NCI-H1092 (cell line): Measurements from ENCODE around the gene HDAC5.
"Not testable (repeated sequence)": the region's sequence is repeated elsewhere in the genome, so short reads cannot be mapped to it uniquely, and the experiment has no call there.

Experiments used
- DNase-seq: peaks from one replicate; lab custom pipeline; 2025; lab: John Stamatoyannopoulos, UW

The HDAC5 gene

DNA sequence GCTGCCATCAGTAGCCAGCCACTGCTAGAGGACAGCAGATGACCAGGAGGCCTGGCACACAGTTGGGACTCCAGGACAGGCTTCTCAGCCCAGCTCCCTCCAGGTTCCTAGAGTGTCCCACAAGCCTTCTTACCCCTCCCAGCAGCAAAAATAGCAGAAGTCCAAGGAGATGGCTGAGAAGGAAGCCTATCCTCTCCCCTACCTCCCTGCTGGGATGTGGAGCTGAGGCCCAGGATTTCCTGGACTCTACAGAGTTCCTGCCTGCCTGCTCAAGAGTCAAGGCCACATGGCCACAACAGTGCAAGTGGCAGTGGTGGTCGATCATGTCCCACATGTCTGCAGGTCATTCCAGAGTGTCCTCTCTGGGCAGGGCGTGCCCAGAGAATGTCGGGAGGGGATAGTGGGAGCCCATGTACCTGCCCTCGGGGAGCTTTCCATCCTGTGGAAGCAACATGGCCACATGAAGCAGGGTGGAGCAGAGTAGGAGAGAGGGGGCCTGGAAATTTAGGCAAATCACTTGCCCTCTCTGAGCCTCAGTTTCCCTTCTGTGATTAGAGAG is 10.6 kb upstream of the HDAC5 start:
- DNase-seq = no peak

DNA sequence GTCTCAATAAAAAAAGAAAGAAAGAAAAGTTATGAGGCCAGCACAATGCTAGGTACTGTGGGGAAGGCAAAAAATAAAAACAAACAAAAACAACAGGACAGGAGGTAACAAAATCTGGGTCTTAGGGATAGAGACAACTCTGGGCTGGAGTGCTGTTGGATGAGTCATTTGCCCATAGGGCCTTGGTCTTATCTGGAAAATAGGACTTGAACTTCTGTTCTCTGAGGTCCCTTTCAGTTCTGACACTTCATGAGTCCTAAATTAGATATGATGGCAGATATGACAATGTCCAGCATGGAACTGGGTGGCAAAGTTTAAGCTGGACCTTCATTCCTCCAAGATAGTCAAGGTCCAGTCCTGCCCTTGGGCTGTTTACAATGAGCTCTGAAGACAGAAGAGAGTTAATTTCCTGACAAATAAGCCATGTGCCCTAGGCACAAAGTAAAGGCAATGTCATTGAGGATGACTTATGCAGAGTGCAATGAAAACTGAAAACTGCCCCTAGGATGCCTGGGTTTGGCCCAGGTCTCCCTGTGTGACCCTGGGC is 8.9 kb upstream of the HDAC5 start:
- no peak for DNase-seq

DNA sequence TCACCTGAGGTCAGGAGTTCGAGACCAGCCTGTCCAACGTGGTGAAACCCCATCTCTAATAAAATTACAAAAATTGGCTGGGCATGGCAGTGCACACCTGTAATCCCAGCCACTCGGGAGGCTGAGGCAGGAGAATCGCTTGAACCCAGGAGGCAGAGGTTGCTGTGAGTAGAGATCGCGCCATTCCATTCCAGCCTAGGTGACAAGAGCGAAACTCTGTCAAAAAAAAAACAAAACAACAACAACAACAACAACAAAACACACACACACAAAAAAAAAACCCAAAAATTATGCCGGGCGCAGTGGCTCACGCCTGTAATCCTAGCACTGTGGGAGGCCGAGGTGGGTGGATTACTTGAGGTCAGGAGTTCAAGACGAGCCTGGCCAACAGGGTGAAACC is 7.9 kb upstream of the HDAC5 start:
- DNase-seq = not testable (repeated sequence)

DNA sequence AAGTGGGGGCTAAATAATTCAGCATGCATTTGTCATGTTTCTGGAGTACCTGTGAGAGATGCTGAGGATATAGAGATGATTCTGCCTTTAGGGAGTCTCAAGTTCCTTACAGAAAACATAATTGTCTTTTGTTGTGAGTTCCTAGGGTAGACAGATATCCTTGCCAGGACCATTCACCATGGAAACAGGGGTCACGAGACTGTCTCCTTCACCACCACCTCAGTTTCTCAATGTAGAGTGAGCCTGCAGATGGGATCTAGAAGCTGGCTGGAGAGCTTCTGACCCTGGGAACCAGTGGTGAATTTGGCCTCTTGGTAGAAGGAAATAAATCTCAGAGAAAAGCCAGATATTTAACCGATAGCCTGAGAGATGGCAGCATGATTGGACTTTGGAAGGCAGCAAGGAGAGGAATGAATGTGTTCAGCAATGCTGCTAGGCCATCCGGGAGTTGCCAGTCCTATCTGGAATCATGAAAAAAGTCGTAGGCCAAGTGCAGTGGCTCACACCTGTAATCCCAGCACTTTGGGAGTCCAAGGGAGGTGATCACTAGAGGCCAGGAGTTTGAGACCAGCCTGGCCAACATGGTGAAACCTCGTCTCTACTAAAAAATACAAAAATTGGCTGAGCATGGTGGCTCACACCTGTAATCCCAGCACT is 7.4 kb upstream of the HDAC5 start:
- no peak for DNase-seq

DNA sequence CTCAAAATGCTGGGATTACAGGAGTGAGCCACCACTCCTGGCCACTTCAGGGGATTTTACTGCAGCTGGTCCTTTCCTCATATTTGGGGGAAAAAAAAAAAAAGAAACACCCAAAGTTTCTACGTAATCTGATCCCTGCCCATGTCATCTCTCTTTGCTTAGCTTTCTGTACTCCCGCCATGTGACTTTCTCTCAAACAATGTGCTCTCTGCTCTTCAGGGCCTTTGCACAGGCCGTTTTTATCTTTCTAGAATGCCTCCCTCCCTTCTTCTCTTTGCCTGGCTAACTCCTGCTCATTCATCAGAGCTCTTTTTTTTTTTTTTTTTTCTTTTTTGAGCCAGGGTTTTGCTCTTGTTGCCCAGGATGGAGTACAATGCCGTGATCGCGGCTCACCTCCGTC is 4.9 kb upstream of the HDAC5 start:
- no peak for DNase-seq

DNA sequence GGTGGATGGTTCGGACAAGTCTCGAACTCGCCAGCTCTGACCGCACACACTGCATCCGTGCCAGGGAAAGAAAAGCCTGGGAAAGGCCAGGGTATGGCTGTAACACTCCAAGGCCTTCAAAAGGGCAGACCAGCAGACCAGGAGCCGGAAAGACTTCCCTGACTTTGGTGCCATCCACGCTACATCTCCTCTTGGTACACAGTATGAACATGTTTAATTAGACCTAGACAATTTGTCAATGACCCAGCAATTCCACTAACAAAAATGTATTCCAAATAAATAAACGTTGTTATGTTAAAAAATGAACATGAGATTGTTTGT is 637 bp upstream of the HDAC5 start:
- no peak for DNase-seq

DNA sequence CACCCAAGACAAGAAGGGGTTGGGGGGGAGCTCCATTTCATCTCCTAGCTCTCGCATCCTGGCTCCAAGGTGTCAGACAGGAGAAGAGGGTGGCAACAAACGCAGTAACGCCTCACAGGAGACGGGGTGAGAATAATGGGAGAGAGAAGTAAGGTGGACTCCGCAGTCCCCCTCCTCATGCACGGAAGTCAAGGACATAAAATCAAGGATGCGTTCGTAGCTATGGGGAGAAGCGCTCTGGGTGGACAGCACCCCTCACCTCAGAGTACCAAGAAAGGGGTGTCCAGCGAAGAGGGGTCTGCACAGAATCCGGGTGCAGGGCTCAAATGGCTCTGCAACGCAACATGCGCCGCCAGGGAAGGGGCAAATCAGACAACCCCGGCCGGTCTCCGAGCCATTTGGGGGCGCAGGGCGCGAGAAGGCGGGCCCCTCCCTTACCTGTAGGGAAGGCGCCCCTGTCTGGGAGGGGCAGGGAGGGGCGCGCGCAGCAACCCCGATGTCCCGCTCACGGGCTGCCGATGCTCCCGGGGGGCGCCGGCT is 555 bp downstream of the HDAC5 start:
- DNase-seq = no peak

DNA sequence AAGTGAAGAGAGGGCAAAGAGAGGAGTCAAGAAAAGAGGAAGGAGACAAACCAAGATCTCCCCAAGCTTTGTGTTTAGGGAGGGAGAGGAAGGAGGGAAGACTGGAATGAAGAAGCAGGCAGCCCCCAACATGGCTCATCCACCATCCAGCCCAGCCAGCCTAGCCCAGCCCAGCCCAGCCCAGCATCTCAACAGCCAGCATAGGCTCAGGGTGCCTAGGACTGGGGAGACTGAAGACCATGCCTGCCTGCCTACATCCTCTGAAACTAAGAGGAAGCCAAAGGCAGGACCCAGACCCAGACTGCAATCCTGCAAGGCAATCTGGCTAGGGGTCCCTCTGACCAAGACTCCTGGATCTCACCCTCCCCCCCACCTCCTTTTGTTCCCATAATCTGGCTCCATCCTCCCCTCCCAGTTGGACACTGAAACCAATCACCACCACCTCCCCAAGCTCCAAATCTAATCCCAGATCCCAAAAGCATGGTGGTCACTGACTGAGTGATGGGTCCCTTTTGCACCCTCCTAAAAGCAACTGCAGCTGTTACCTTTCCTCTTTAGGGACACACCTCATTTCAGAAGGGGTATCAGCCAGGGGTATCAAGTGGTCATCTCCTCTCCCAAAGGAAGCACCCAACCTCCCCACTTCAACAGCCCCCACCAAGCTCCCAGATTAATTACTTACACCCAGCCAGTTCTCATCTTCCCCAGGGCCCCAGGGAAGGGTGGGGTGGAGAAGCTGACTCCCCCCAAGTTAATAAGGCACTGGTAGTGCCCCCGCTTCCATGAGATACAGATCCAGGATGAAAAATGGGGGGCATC is 1.2 kb downstream of the HDAC5 start:
- DNase-seq = no peak

DNA sequence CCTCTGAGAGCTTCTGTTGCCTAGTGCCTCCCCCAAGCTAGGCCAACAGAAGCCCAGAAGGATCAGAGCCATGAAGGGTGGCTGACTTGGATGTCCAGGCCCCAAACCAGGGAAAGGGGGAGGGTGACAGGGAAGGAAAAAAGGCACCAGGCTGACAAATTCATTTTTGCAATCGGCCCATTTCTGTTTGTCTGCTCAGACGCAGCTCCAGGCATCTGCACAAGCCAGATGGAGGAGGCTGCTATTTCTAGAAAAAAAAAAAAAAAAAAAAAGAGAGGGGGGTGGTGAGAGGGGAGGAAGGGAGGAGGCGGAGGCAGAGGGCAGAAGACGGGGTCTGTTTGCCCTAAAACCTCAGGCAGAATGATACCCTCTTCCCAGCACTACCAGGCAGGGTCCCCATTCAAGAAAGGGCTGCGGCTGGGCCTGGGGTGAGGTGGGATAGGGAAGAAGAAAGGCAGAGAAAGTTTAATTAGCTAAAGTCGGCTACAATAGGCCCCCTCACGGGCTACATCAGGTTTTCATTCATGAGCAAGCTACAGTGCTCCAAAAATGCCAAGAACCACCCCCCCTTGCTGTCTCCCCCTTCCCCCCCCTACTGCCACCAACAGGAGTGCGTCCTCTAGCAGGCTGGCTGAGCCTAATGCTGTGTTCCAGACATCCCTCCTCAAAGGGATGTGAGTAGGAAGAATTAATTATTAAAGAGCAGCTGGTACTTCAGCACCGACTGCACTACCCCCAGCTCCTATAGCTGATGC is 2.4 kb downstream of the HDAC5 start:
- DNase-seq = no peak

DNA sequence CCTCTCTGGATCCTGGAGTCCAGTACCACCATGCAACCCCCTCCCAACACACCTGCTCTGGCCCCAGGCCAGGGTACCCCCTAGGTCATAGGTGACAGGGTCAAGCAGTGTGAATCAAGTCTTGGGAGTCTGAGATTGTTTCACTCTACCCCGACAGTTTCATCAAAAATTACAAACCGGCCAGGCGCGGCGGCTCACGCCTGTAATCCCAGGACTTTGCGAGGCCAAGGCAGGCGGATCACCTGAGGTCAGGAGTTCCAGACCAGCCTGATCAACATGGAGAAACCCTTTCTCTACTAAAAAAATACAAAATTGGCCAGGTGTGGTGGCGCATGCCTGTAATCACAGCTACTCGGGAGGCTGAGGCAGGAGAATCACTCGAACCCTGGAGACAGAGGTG is 3.2 kb downstream of the HDAC5 start:
- DNase-seq = not testable (repeated sequence)

DNA sequence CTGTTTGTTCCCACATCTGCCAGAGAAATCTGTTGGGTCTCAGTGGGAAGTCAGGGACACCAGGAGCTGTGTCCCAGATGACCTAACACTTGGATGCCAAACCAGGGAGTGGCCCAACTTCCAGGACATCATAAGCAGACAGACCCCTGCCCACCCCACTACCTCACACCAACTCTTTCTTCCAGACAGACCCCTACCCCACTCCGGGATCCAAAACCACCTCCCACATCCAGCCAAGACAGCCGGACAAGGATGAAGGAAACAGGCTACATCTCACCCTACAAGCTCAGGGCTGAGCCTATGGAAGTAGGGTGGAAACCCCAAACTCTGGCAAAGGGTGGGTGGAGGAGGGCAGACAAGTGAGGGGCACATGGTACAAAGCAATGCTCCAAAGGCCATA is 3.6 kb downstream of the HDAC5 start:
- DNase-seq = no peak

DNA sequence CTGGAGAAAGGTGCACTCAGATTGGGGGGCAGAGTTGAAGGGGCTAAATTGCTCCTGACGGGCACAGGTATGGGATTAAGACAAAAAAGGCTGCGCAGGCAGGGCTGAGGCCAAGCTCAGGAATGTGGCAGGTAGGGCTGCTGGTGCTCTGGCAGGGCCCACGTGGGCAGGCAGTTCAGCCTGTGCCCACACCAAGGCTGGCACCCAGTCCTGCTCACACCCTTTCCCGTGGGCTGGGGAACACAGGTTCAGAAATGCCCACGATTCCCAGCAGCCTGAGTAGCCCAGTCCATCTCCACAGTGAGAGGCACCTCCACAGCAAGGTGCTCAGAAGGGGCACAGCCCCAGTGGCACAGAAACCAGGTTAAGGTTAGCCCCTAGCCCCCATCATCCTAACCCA is 4.4 kb downstream of the HDAC5 start:
- no peak for DNase-seq

DNA sequence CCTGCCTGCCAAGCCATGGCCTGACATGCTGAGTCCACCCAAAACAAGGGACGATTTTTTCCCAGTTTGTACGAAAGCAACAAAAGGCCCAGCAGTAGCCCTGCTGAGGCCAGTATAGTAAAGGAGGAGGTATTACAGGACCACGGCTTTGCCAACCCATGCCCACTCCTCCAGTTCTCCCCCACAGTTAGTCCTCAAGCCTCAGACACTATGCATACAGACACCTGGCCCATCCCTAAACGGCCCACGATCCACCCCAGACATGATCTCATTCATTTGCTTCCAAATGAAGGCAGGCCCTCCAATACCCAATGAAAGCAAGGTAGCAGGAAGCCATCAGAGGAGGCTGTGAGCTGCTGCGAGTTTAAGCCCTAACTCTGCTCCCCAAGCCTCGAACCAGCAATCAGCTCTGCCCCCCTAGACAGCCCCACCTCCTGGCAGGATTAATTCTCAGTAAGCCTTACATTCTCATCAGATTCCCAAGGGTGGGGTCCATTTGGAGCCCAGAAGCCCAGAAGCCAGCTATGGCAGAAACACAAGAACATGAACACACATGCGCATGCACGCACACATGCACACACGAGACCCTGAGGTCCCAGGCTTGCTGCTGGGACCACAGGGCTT is 4.9 kb downstream of the HDAC5 start:
- no peak for DNase-seq

DNA sequence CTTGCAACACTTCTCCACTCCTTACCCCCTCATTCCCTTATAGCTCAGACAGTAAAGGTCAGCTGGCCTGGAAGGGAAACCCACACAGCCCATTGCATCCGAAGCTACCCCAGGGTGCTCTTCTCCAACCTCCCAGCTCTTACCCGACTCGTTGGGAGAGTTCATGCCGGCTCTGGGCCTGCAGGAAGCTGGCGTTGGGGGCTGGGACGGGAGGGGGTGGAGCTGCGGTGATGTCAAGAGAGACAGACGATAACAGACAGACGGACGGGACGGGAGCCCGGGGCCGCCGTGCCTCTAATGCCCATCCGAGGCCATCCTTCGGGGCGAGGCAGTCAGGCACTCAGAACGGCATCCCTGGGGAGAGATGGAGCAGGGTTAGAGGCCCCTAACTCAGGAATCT is 6.1 kb downstream of the HDAC5 start:
- DNase-seq = no peak

DNA sequence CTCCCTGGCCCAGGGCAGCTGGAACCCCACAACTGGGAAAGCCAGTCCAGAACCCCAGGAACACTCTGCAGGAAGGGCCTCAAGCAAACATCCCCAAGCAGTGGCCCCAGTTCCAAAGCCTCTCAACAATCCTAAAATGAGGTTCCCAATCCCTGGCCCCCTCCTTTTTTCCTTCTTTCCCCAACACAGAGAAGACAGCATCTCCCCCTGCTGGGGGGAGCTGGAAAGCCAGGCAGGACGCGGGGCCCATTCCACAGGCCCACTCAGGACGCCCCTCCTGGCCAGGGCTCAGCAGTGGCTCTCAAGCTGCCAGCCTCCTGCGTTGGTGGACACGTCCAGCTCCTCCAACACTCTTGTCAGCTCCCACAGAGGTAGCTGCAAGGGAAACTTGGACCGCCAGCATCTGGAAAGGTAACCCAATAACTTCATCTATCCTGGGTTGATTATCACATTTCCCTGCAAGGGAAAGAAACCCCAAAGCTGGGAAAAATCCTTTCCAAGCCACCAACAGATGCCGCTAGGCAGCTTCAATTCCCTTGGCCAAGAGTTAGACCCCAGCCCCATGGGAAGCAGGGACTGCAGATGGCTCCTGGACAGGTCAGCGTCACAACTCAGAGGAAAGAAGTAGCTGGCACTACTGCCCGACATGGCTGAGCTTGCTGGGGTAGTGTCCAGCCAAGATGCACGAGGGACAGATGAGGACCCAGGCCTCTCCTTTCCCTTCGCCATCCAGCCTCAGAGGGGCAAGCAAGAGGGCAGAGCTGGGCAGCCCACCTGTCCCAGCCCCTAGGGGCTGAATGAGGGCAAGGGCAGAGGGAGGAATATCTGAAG is 7.6 kb downstream of the HDAC5 start:
- no peak for DNase-seq

DNA sequence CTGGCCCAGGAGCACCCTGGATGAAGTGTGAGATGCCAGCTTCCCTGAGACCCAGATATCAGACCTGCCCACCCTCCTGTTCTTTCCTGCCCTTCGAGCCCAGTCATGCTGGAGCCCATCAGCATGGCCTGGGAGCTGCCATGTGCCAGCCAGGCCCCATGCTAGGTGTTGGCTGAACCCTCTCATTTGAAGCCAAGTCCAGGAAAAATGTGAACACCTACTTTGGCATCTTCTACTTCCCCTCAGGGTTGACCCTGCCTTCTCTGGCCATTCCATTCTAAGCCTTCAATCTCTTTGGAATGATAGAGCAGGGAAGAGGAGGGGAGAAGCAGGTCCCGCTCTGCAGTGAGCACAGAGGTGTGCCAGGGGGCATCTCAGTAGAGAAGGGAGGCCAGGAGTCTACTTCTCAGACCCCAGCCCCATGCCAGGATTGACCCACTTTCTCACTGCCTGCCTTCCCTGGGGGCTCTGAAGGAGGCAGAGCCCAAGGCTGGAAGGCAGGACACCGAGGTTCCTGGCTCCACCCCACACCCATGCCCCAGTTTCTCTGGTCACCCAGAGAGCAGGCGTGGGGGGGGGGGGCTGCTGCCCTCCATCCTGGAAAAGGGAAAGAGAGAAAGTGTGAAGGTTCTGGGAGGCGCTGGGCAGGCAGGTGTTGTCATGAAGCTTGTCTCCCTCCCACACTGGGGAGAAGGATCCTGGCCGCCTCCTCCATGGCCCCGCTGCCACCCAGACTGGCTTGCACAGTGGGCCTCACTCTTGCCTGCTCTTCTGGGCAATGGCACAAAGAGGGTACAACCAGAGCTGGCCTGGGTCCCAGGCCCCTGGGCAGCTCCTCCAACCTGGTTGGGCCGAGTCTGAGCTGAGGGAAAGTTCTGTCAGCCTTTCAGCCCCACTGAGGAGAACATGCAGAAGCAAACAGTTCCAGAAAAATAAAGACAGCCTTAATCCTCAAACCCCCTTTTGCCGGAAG is 9.3 kb downstream of the HDAC5 start:
- DNase-seq = no peak

DNA sequence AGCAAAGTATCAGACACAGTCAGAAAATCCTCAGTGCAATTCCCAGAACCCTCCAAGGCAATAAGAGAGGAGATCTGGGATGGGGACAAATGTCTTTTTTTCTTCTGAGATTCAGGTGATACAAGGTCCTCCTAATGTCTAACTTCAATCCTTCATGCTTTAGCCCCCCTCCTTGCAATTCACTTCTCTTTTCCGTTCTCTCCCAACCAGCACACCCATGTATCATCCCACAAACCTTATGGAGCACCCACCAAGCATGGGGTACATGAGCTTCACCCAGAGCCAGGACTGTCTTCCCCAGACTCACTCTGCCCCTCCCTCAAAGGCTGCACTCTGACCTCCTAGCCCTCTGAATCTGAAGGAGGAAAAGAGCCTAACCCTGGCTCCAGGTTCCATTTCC is 10.1 kb downstream of the HDAC5 start:
- DNase-seq = no peak

DNA sequence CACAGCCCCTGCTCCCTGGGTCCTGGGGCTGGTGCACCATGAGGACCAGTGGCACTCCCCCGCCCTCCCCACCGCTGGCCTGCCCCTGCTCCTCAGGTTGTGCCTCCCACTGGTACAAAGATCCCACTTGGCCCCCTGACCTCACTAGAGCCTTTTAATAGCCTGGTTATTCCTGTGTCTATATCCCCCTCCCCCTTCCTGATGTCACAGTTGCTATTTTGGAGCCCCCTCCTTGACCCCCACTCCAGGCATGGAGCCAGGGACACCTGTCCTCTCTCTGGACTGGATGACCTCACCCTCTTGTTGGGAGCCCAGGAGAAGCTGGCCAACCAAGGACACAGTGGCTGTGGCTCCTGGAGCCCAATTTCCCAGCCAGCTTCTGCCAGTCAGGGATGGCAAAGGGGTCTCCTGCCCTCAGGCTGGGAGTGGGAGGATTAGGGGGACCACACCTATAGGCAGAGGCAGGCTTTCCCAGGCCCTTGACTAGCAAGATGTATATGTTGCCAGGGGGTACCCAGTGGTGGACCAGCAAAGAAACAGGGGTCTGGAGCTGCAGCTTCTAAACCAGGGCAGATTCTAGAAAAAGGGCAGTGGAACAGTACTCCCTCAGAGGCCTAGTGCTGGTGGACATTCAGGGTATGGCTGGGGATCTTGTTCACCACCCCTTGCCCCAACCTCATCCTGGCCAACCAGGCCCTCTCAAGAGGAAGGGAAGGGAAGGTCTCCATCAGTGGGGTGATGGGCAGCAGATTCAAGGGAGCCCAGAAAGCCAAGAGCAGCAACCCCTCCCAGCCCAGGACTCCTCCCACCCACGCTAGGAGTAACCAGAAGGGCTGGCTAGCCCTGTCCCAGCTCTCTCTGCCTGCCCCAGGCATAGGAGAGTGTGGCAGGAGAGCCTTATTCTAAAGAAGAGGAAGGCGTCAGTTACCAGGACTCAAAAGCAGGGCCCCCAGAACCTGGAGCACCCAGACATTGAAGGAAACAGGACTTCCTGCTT is 10.9 kb downstream of the HDAC5 start:
- no peak for DNase-seq
